HG02973 (cell line): ENCODE measurements around the gene LIX1L.

Source experiments
- ATAC-seq: cut with Tn5 transposase; IDR thresholded peaks from one replicate; pipeline ENCODE4 v1.9.1; 2021; ENCODE audit warnings: moderate library complexity; ENCODE audit not compliant: unreplicated experiment

LIX1L gene

DNA sequence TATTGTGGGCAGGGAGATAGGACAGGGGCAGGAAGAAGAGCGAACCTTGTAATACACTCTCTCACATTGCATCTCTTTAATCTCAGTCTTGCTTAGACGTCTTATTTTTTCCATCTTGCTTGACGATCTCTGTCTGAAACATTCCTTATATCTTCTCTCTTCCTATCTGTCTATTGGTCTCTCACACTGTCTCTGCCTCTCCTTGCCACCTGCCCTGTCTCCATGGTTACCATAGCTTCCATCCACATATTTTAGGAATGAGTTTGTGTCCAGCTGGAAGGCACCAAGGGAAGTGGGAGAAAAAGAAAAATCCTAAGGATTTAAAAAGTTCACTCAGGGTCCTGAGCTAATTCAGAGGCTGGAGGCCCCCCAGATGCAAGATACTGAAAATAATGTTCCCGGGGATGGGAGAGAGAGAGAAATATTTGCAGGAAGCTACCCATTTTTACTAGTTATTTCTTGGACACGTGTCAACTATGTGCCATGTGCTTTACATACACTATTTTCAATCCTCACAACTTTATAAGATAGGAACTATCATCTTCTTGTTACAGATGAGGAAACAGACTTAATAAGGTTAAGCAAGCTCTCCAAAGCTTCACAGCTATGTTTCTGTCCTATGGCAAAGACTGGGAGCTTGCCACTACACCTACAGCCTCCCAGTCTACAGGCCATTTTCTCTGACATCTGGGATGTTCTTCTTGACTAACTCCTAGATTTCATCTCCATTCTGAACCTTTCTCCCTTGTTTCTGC, 5.6 kb upstream of the LIX1L start:
- no peak for ATAC-seq

DNA sequence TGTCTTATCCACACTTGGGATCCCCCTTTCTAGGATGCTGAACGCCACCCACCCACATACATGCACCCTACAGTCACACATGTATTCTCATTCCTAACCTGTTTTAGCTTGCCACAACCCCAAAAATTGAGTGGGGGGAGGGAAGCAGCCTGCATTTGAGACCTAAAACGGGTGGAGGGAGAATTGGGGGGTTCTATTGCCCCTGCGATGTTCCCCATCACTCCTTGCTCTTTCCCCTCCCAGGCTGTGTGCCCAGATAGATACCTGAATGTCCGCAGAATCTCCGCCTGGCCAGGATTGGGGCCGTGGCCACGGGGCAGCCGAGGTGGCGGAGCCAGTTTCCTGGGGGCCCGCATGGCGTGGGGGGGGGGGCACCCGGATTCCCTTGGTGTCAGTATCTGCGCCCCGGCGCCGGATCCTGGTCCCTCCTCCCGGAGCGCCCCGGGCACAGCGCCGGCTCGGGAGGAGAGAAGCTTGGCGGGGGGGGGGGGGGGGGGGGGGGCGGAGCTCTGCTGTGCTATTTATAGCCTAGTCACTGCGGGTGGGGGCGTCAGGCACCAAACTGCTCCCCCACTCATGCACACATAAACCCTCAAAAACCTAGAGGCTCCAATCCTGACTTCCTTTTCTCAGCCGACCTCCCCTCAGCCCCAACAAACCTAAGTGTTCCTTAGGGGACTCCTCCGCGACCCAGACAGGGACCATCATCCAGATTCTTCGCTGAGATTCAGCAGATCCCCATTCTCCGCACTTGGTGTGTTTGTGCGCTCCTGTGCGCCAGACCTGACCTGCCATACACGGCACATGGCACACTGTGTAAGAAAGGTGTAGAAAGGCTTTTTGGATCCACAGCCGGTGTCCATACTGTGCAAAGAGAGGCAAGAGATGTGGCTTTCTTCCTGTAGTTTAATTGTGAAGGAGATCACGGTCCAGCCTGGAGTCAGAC, 4.6 kb upstream of the LIX1L start:
- ATAC-seq = no peak

GRCh38 chr1:145961425-145962156, 3.8 kb upstream of the LIX1L start:
- ATAC-seq = no peak

DNA sequence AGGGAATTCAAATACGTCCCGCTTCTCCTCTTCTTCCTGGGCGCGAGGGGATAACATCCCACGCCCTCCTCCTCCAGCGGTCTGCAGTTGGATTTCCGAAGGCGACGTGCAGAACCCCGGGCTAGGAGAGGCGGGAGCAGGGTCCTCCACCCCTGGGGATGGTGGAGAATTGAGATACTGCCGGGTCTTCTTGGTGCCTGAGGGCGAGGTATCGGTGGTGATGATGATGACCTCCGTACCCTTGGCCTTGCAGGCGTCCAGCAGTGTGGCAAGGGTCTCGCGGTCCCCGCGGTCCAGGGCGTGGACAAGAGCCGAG, 3.2 kb upstream of the LIX1L start:
- ATAC-seq = no peak

- ATAC-seq = no peak
Measured at GRCh38 chr1:145960468-145961108, 2.8 kb upstream of the LIX1L start.

GRCh38 chr1:145959957-145960467, 2.2 kb upstream of the LIX1L start:
- ATAC-seq = no peak

DNA sequence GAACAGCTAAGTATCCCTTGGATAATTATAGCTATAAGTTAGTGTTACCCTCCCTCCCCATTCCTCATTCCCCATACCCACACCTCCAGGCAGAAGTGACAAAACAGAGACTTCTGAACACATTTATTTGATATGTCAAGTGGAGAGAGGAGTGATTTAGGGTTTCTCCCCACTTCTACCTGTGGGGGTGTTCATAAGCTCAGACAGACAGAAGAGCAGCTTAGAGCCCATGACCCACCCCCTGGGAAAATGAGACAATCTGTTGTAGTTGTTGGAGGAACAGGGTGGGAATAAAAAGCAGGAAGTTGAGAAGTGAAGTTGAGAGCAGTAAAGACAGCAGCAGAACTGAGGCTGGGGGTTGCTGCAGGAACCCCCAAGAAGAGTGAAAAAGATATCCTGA, 1.5 kb upstream of the LIX1L start:
- ATAC-seq = no peak

DNA sequence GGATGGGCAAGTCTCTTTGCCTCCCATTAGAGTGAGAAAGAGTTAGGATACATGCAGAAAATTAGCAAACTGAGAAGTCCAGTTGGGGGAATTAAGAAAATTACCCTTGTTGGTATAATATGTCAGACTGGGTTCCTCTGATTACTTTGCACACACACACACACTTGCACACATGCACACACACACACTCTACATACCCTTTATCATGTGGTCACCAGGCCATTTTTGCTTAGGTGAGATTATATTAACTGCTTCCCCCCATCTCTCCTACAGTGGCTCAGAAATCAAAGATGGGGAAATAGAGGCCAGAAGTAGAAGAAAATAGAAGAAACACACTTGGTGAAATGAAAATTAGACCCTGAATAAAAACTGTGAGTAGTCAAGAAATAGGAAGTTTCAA, 917 bp upstream of the LIX1L start:
- ATAC-seq = no peak

DNA sequence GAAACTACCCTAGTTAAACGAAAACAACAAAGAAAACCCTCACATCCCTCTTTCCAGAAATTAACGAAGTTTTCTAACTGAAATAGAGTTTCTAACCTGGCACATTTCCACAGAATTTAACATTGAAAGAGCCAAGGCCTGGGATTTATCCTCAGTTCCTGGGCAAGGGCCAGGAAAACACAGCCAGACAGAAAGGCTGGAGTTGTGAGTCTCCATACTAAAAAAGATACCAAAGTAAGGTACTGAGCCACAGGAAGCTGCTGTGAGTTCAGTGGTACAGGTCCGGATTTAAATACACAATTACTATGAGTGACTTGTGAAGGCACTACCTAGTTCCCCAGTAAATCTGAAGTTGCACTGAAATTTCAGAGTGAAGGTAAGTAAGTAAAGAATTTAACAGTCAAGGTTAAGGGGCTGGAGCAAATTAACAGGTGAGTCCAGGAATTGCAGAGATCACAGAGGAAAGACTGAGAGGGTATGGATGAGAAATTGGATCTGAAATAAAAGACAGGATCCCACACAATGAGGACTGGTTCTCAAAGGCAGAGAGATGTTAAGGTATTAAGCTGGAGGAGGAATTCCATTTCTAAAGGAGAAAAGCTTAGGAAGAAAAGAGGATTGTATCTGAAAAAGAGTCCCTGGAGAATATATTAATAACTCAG, 905 bp downstream of the LIX1L start:
- ATAC-seq = no peak

GRCh38 chr1:145956361-145956760, 1.5 kb downstream of the LIX1L start:
- no peak for ATAC-seq

- no peak for ATAC-seq
Measured at GRCh38 chr1:145955436-145955835, 2.4 kb downstream of the LIX1L start.

DNA sequence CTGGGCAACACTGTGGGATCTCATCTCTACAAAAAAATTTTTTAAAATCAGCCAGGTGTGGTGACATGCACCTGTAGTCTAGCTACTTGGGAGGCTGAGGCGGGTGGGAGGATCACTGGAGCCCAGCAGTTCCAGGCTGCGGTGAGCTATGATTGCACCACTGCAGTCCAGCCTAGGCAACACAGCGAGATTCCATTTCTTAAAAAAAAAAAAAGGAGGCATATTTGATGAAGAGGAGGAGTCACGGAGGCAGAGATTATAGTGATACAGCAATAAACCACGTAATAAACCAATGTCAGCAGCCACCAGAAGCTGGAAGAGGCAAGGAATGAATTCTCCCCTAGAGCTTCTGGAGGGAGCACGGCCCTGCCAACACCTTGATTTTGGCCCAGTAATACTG, 4.0 kb downstream of the LIX1L start:
- ATAC-seq = no peak

GRCh38 chr1:145952903-145953302, 4.9 kb downstream of the LIX1L start:
- no peak for ATAC-seq

GRCh38 chr1:145951526-145951925, 6.3 kb downstream of the LIX1L start:
- ATAC-seq = no peak

DNA sequence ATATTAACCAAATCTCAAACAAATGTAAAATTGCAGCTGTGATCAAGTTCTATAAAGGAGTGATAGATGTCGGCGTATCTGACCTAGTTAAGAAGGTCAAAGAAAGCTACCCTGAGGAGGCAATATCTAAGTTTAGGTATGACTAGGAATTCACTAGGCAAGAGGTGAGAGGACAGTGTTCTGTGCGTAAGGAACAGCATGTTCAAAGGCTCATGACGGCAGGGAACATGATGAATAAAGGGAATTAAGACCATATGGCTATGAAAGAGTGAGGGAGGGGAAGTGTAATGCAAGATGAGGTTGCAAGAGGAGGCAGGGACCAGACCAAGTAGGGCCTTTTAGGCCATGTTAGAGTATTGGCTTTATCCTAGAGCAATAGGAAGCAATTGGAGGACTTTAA, 8.6 kb downstream of the LIX1L start:
- no peak for ATAC-seq

- ATAC-seq = no peak
Measured at GRCh38 chr1:145947551-145947950, 10.3 kb downstream of the LIX1L start.

- ATAC-seq = no peak
Measured at GRCh38 chr1:145946477-145946986, 11.3 kb downstream of the LIX1L start.

DNA sequence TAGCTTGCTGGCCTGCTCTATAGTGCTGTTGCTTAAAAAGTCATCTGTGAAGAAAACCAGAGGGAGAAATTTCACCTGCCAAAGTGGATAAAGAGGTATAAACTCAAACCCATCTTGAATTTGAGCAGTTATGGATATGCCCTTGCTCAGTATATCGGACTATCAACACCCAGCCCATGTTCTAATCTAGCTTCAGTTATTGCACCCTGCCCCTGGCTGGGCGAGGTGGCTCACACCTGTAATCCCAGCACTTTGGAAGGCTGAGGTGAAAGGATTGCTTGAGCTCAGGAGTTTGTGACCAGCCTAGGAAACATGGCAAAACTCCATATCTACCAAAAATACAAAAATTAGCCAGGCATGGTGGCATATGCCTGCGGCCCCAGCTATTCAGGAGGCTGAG, 13.3 kb downstream of the LIX1L start:
- ATAC-seq = no peak

DNA sequence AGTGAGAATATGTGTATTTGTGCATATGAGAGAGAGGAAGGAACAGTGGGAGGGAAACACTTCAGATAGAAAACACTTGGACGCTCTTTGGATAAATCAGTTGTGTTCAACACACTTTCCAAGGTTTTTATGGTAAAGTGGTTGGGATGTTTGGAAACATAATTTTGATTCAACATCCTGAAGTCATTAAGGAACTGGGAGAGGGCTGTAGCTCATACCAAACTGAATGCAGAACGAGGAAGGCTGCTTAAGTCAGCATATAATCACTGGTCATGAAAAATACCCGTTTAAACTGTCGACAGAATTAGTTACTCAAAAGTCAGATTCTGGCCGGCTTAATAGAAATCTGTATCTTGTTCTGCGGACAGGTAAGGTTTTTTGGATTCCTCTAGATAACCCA, 14.9 kb downstream of the LIX1L start:
- ATAC-seq = no peak

DNA sequence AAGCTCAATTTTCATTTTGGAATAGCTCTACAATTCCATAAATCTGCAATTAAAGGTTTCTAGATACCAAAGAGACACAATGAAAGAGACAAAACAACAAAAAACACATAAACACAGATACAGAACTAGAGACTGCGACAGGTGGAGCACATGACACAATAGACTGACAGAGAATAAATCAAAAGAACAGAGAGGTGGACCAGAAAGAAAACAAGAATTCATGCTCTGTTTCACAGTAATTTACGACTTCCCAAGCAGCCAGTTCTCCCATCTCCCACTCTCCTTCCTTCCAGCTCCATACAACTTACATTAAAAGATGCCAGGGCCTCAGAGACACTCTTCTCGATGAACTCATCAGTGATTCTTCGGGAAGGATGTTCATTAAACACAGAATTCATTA, 15.4 kb downstream of the LIX1L start:
- no peak for ATAC-seq
